H1 (cell line): Measurements from ENCODE around the gene SPTSSB. TPM values are rescaled to one million over a fixed set of nuclear protein-coding genes. Genes with fewer than 3 reads are reported as not detected.

Experiments
- CTCF ChIA-PET: fragments of 300-600 bp; sonication (Branson Sonifier 250); formaldehyde crosslinking; loops from one replicate; lab custom pipeline; 2021; ENCODE audit not compliant: partially characterized antibody; lab: Charles Lee
- POLR2A ChIA-PET: fragments of 300-600 bp; sonication (Branson Sonifier 250); formaldehyde crosslinking; loops from one replicate; lab custom pipeline; 2021; ENCODE audit warnings: inconsistent platforms; ENCODE audit not compliant: partially characterized antibody; lab: Charles Lee
- DNase-seq, 2 experiments: peaks; one replicate each; pipeline versions ENCODE4 v3.0.0 to v3.0.0-alpha.2; 2010 to 2022; ENCODE audit warnings: low spot score in 2 of 2, low read depth in 1 of 2, mixed read lengths in 1 of 2
- FAIRE-seq: peaks from 2 replicates; lab custom pipeline; 2011; peaks lifted over from hg19 to GRCh38; lab: Jason Lieb, UNC
- H2AFZ ChIP-seq: 2 replicates; pipeline ENCODE4 v1.8.1; 2012; ENCODE audit warnings: low read length, inconsistent platforms
- H2AK5ac ChIP-seq: 2 replicates; pipeline ENCODE4 v1.6.1; 2013; ENCODE audit warnings: low read depth, low read length
- H2BK120ac ChIP-seq: replicated peaks from 2 replicates; pipeline ENCODE3; 2013; ENCODE audit warnings: low read depth, low read length, inconsistent platforms
- H2BK12ac ChIP-seq: 2 replicates; pipeline ENCODE4 v1.6.1; 2013; ENCODE audit warnings: low read depth, low read length
- H2BK15ac ChIP-seq: 2 replicates; pipeline ENCODE4 v1.6.1; 2013; ENCODE audit warnings: low read length
- H2BK20ac ChIP-seq: 2 replicates; pipeline ENCODE4 v1.6.1; 2013; ENCODE audit warnings: low read length
- H2BK5ac ChIP-seq: 2 replicates; pipeline ENCODE4 v1.6.1; 2013; ENCODE audit warnings: low read depth, low read length
- H3K14ac ChIP-seq: 2 replicates; pipeline ENCODE4 v1.6.1; 2013; ENCODE audit warnings: inconsistent platforms; ENCODE audit not compliant: insufficient read length
- H3K18ac ChIP-seq: 2 replicates; pipeline ENCODE4 v1.6.1; 2013; ENCODE audit warnings: low read length; ENCODE audit errors: extremely low read depth
- H3K23ac ChIP-seq: 2 replicates; pipeline ENCODE4 v1.6.1; 2013; ENCODE audit warnings: inconsistent platforms; ENCODE audit not compliant: insufficient read length
- H3K23me2 ChIP-seq: 2 replicates; pipeline ENCODE4 v1.6.1; 2013; ENCODE audit warnings: low read depth, low read length
- H3K27ac ChIP-seq: 2 replicates; pipeline ENCODE4 v1.6.1; 2011; ENCODE audit warnings: low read depth, low read length, inconsistent platforms
- H3K27me3 ChIP-seq, 4 experiments: replicated peaks in 1 of 4; 1 replicate in 1 of 4; 2 replicates in 3 of 4; pipeline versions ENCODE4 v1.6.1 to v1.8.1; 2011 to 2013; ENCODE audit warnings: low read length in 3 of 4, mild to moderate bottlenecking in 3 of 4, inconsistent platforms in 2 of 4, mixed read lengths in 2 of 4, moderate library complexity in 1 of 4; ENCODE audit not compliant: control insufficient read depth in 3 of 4, insufficient read depth in 3 of 4; ENCODE audit errors: extremely low read depth in 1 of 4
- H3K36me3 ChIP-seq, 4 experiments: 2 replicates each; pipeline versions ENCODE4 v1.6.1 to v1.8.1; 2011 to 2013; ENCODE audit warnings: mild to moderate bottlenecking in 4 of 4, low read length in 3 of 4, moderate library complexity in 2 of 4, control low read depth in 1 of 4, inconsistent platforms in 1 of 4; ENCODE audit not compliant: insufficient read depth in 4 of 4, control insufficient read depth in 2 of 4
- H3K4ac ChIP-seq: replicated peaks from 2 replicates; pipeline ENCODE3; 2013; ENCODE audit warnings: low read length, low read depth, mixed read lengths, inconsistent platforms; ENCODE audit not compliant: insufficient read length
- H3K4me1 ChIP-seq, 4 experiments: replicated peaks in 1 of 4; 1 replicate in 1 of 4; 2 replicates in 3 of 4; pipeline versions ENCODE4 v1.6.1 to v1.8.1; 2011 to 2013; ENCODE audit warnings: low read length in 3 of 4, inconsistent platforms in 2 of 4, mixed read lengths in 1 of 4; ENCODE audit not compliant: insufficient read depth in 4 of 4, control insufficient read depth in 3 of 4
- H3K4me2 ChIP-seq, 2 experiments: 2 replicates each; pipeline versions ENCODE4 v1.6.1 to v1.8.1; 2011 to 2013; ENCODE audit warnings: low read depth in 2 of 2, low read length in 2 of 2, control low read depth in 1 of 2, inconsistent platforms in 1 of 2, mild to moderate bottlenecking in 1 of 2; ENCODE audit not compliant: insufficient read depth in 1 of 2
- H3K4me3 ChIP-seq, 4 experiments: fragments of 200-600, 300-600 bp in 1 of 4; sonication (generic), shearing (Covaris generic), sonication (Bioruptor Twin) in 1 of 4; 2 replicates each; pipeline versions ENCODE4 v1.5.1 to v1.8.1; 2011 to 2016; ENCODE audit warnings: low read length in 4 of 4, low read depth in 3 of 4, control low read depth in 2 of 4, inconsistent platforms in 2 of 4, mild to moderate bottlenecking in 2 of 4, mixed read lengths in 1 of 4, moderate library complexity in 1 of 4; ENCODE audit not compliant: insufficient read depth in 2 of 4; ENCODE audit errors: extremely low read depth in 1 of 4
- H3K56ac ChIP-seq: replicated peaks from 2 replicates; pipeline ENCODE3; 2013; ENCODE audit warnings: low read depth, mild to moderate bottlenecking, mixed read lengths, low read length, inconsistent platforms; ENCODE audit not compliant: insufficient read length
- H3K79me1 ChIP-seq: 2 replicates; pipeline ENCODE4 v1.6.1; 2013; ENCODE audit warnings: low read depth, low read length, control low read depth
- H3K79me2 ChIP-seq, 2 experiments: 2 replicates each; pipeline versions ENCODE4 v1.6.1 to v1.8.1; 2012 to 2013; ENCODE audit warnings: low read length in 2 of 2, mild to moderate bottlenecking in 2 of 2, inconsistent platforms in 1 of 2; ENCODE audit not compliant: insufficient read depth in 2 of 2, control insufficient read depth in 1 of 2
- H3K9ac ChIP-seq, 4 experiments: replicated peaks in 1 of 4; 1 replicate in 1 of 4; 2 replicates in 3 of 4; pipeline versions ENCODE4 v1.6.1 to v1.8.1; 2011 to 2013; ENCODE audit warnings: low read depth in 3 of 4, low read length in 3 of 4, control low read depth in 2 of 4, mild to moderate bottlenecking in 2 of 4, moderate library complexity in 2 of 4, inconsistent platforms in 1 of 4; ENCODE audit errors: extremely low read depth in 1 of 4
- H3K9me3 ChIP-seq, 2 experiments: 2 replicates each; pipeline versions ENCODE4 v1.6.1 to v1.8.1; 2012 to 2013; ENCODE audit warnings: mild to moderate bottlenecking in 2 of 2, moderate library complexity in 2 of 2, control low read depth in 1 of 2, inconsistent platforms in 1 of 2, low read depth in 1 of 2, low read length in 1 of 2, mixed read lengths in 1 of 2; ENCODE audit not compliant: insufficient read depth in 2 of 2
- H4K20me1 ChIP-seq, 2 experiments: replicated peaks in 1 of 2; 2 replicates each; pipeline versions ENCODE3 to v1.8.1; 2011 to 2013; ENCODE audit warnings: inconsistent platforms in 2 of 2, low read length in 2 of 2, mild to moderate bottlenecking in 1 of 2; ENCODE audit not compliant: insufficient read depth in 2 of 2, control insufficient read depth in 1 of 2
- H4K5ac ChIP-seq: 2 replicates; pipeline ENCODE4 v1.6.1; 2013; ENCODE audit warnings: low read length, low read depth, mixed read lengths, inconsistent platforms; ENCODE audit not compliant: insufficient read length
- H4K8ac ChIP-seq: 2 replicates; pipeline ENCODE4 v1.8.0; 2013; ENCODE audit warnings: mild to moderate bottlenecking, moderate library complexity, low read length, inconsistent platforms; ENCODE audit not compliant: insufficient read depth; ENCODE audit errors: extremely low read depth
- H4K91ac ChIP-seq: replicated peaks from 2 replicates; pipeline ENCODE3; 2013; ENCODE audit warnings: low read length, mixed read lengths, inconsistent platforms; ENCODE audit not compliant: insufficient read length
- BCL11A ChIP-seq, 2 experiments: IDR thresholded peaks; one replicate each; pipeline ENCODE4 v1.6.1; 2011; ENCODE audit warnings: low read depth in 2 of 2, low read length in 2 of 2, mild to moderate bottlenecking in 2 of 2
- BRCA1 ChIP-seq: IDR thresholded peaks from 2 replicates; pipeline ENCODE4 v1.6.1; 2012; ENCODE audit warnings: low read depth, low read length, improper control_type of control experiment
- CBX8 ChIP-seq: fragments of 300-800, 300-1000 bp; sonication (generic); IDR thresholded peaks from 2 replicates; pipeline ENCODE4 v1.7.1; 2016; ENCODE audit warnings: low read depth, low read length, borderline replicate concordance
- CHD1 ChIP-seq: IDR thresholded peaks from 2 replicates; pipeline ENCODE4 v1.6.1; 2012; ENCODE audit warnings: low read depth, low read length, improper control_type of control experiment
- CHD2 ChIP-seq: IDR thresholded peaks from 2 replicates; pipeline ENCODE4 v1.6.1; 2012; ENCODE audit warnings: low read length, improper control_type of control experiment
- CREB1 ChIP-seq: IDR thresholded peaks from 2 replicates; pipeline ENCODE4 v1.6.1; 2012; ENCODE audit warnings: inconsistent platforms
- FOSL1 ChIP-seq: IDR thresholded peaks from 2 replicates; pipeline ENCODE4 v1.6.1; 2011; ENCODE audit warnings: mild to moderate bottlenecking, low read depth, low read length, moderate library complexity; ENCODE audit not compliant: insufficient read depth
- GTF2F1 ChIP-seq: IDR thresholded peaks from 2 replicates; pipeline ENCODE4 v1.6.1; 2012; ENCODE audit warnings: low read depth, low read length, improper control_type of control experiment, borderline replicate concordance
- KDM1A ChIP-seq: fragments of 200-600, 300-600 bp; sonication (generic); IDR thresholded peaks from 2 replicates; pipeline ENCODE4 v1.7.1; 2016; ENCODE audit warnings: mild to moderate bottlenecking, low read length, borderline replicate concordance
- RBBP5 ChIP-seq: IDR thresholded peaks from 2 replicates; pipeline ENCODE4 v1.7.1; 2012; ENCODE audit warnings: low read depth, mild to moderate bottlenecking, inconsistent platforms, low read length, moderate library complexity, borderline replicate concordance
- TAF1 ChIP-seq: IDR thresholded peaks from 2 replicates; pipeline ENCODE4 v1.6.1; 2011; ENCODE audit warnings: mild to moderate bottlenecking, low read depth, low read length
- YY1 ChIP-seq: IDR thresholded peaks from 2 replicates; pipeline ENCODE4 v1.6.1; 2011; ENCODE audit warnings: low read depth, mild to moderate bottlenecking, low read length
- polyA plus RNA-seq, 7 experiments: library from polyadenylated mRNA; depleted of rRNA in 3 of 7; stranded (reverse) in 5 of 7; unstranded in 2 of 7; fragments of >200 nt in 5 of 7; fragments of 200-250 nt in 2 of 7; gene quantifications; 1 replicate in 5 of 7; 2 replicates in 1 of 7; 4 replicates in 1 of 7; pipeline versions ENCODE4 v1.2.1 to v1.2.3, GENCODE V29; 2011 to 2013; ENCODE audit warnings: missing spikeins in 2 of 7, mixed read lengths in 2 of 7
- total RNA-seq: library from RNA; stranded (reverse); fragmentation: NEBNext Ultra II Directional; extraction: Animal tissue kit (Norgen Biotek cat#: 25700); gene quantifications from 2 replicates; pipeline ENCODE4 v1.2.1, GENCODE V29; 2021

SPTSSB gene
- total and polyA plus RNA-seq, 2 of the 8 experiments (the other 6 are each of a cell fraction or from before 2014, with no cell fraction given), result 33.4 to 52.5 TPM

- no peak for FAIRE-seq
Measured at GRCh38 chr3:161388855-161389254, 17.5 kb upstream of the SPTSSB start.

More at GRCh38 chr3:161388855-161389254, 17.5 kb upstream of the SPTSSB start:
- Histone ChIP-seq H3K27me3 (no peaks in the 10 kb centered on the region), H4K5ac (no peak overlapping the region), H3K9ac (no peak overlapping the region), H3K27ac (no peak overlapping the region), H2BK20ac (no peak overlapping the region), H3K4ac (no peak overlapping the region), H2AK5ac (no peak overlapping the region), H2BK120ac (no peak overlapping the region), H4K8ac (no peak overlapping the region), H3K4me3 (no peak overlapping the region), H2BK15ac (no peak overlapping the region), H3K36me3 (no peaks in the 10 kb centered on the region), H3K79me1 (no peaks in the 10 kb centered on the region), H2BK5ac (no peak overlapping the region), H3K18ac (no peak overlapping the region), H3K23ac (no peak overlapping the region), H4K91ac (no peak overlapping the region), H3K14ac (no peak overlapping the region), H3K23me2 (no peaks in the 10 kb centered on the region), H3K79me2 (no peaks in the 10 kb centered on the region), H2BK12ac (no peak overlapping the region), H3K56ac (no peak overlapping the region), H3K9me3 (no peaks in the 10 kb centered on the region), H3K4me1 (peaks cover 0 to 2% (median 0%) of the 10 kb centered on the region in 4 experiments; a peak in 1 of 7 replicates), H3K4me2 (no peak overlapping the region), H2AFZ (no peak overlapping the region), H4K20me1 (no peaks in the 10 kb centered on the region)
- TF ChIP-seq RBBP5, result no peak
- TF ChIP-seq BCL11A (IDR thresholded peaks at IDR 0.05; ENCODE audit: low read depth in 2 of 2, low read length in 2 of 2), result no peak
- TF ChIP-seq FOSL1, result no peak
- no peak for TF ChIP-seq BRCA1
- TF ChIP-seq CHD1, result no peak
- TF ChIP-seq GTF2F1, result no peak
- no peak for TF ChIP-seq CBX8
- TF ChIP-seq KDM1A, result no peak
- no peak for TF ChIP-seq CREB1
- TF ChIP-seq TAF1, result no peak
- no peak for TF ChIP-seq CHD2
- no peak for TF ChIP-seq YY1
- ChIA-PET POLR2A (no interaction called here), CTCF (interaction anchor here (1.2 to 2.2 kb wide), 4 partner anchors 11 to 113 kb away, joined by 4 to 6 read pairs (median 4); no protein-coding TSS in a partner anchor)
- no peak for DNase-seq
